Measurements from ENCODE around the gene KCNA4. TPM values are rescaled to one million over a fixed set of nuclear protein-coding genes. Genes with fewer than 3 reads are reported as not detected.
A peak's percentile ranks its signal among the peaks of the same experiment; 100 is the strongest.

The KCNA4 gene
- total RNA-seq, 4 donors from 2014 or later, result not detected

DNA sequence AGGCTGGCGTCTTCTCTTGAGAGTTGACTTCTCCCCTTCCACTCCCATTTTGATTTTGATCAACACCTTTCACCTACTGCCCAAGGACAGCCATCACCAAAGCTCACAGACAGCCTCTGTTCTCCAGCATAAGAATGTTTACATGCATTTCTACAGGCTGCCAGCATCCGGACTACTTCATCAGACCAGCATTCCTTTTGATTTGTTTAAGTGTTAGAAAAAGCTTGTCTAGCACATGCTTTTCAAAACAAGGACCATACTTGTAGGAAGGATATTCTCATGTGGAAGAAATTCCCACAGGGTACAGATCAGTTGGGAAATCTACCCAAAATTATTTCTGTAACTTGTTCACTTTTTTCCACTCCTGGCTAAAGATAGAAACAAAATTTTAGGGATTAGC lies 6.2 kb upstream of the KCNA4 start:
- Histone ChIP-seq H3K27ac (no peak overlapping the region), H3K4me1 (no peaks in the 10 kb centered on the region), H3K27me3 (peaks cover 0 to 12% (median 0%) of the 10 kb centered on the region in 4 donors), H3K4me3 (no peak overlapping the region), H3K36me3 (no peaks in the 10 kb centered on the region), H3K9me3 (no peaks in the 10 kb centered on the region)
- DNase-seq, result no peak
- intact Hi-C loops (cut with DNase I), result no loop called here
- TF ChIP-seq, protein P1, sequence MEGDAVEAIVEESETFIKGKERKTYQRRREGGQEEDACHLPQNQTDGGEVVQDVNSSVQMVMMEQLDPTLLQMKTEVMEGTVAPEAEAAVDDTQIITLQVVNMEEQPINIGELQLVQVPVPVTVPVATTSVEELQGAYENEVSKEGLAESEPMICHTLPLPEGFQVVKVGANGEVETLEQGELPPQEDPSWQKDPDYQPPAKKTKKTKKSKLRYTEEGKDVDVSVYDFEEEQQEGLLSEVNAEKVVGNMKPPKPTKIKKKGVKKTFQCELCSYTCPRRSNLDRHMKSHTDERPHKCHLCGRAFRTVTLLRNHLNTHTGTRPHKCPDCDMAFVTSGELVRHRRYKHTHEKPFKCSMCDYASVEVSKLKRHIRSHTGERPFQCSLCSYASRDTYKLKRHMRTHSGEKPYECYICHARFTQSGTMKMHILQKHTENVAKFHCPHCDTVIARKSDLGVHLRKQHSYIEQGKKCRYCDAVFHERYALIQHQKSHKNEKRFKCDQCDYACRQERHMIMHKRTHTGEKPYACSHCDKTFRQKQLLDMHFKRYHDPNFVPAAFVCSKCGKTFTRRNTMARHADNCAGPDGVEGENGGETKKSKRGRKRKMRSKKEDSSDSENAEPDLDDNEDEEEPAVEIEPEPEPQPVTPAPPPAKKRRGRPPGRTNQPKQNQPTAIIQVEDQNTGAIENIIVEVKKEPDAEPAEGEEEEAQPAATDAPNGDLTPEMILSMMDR (IDR thresholded peaks at IDR 0.05), result no peak
- TF ChIP-seq POLR2A (IDR thresholded peaks at IDR 0.05), result no peak
- WGBS, 2 donors, result 19 to 31% methylated on average over 2 of the region's 2 CpGs

DNA sequence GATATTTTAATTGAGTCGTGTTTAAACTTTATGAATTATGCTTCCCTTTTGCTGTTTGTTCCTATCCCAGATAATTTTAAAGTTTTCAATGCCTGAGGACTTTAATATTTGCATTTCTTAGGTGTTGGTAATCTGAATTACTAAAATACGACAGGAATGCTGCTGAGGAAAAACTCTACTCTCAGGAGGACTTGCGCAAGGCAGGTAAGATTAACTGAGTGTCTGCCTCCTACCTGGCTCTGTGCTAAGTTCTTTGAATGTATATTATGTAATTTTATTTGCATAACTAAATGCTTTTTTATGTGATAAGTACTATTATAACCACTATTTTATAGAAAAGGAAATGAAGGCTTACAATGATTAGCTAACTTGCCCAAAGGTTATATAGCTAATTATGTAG lies 2.7 kb upstream of the KCNA4 start:
- intact Hi-C loops (cut with DNase I), result no loop called here
- no peaks in the 10 kb centered on the region for H3K9me3 ChIP-seq
- H3K36me3 ChIP-seq, result no peaks in the 10 kb centered on the region
- peaks cover 6 to 17% (median 11%) of the 10 kb centered on the region in 3 donors for H3K4me1 ChIP-seq
- DNase-seq, result no peak
- 43 to 47% methylated on average over 3 of the region's 3 CpGs for WGBS, 2 donors
- no peak overlapping the region for H3K4me3 ChIP-seq
- peaks cover 0 to 48% (median 8%) of the 10 kb centered on the region in 4 donors for H3K27me3 ChIP-seq
- no peak overlapping the region for H3K27ac ChIP-seq
- no peak for TF ChIP-seq POLR2A (IDR thresholded peaks at IDR 0.05)
- TF ChIP-seq, protein P1 (IDR thresholded peaks at IDR 0.05), result no peak

DNA sequence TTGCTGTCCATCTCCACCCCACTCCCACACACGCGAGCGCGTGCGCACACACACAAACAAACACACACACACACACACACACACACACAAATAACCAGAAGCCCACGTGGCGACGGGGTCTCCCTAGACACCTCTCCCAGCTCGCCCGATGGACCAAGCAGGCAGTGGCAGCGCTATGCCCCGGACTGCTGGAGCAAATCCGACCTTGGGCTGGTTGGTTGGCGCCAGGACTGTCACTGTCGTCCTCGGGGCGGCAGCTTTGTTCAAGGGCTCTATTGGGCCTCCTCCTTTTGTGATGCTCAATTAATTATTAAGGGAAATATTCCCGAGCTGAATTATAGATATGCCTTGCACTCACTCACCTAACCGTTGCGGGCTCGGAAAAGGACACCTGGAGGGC lies 1.7 kb upstream of the KCNA4 start:
- H3K36me3 ChIP-seq, result no peaks in the 10 kb centered on the region
- H3K9me3 ChIP-seq, result no peaks in the 10 kb centered on the region
- peaks cover 6 to 17% (median 11%) of the 10 kb centered on the region in 3 donors for H3K4me1 ChIP-seq
- WGBS, 2 donors, result 39 to 41% methylated on average over 8 to 21 of the region's 21 CpGs
- H3K27ac ChIP-seq, result no peak overlapping the region
- H3K4me3 ChIP-seq, result no peak overlapping the region
- DNase-seq, result no peak
- H3K27me3 ChIP-seq, result peaks cover 0 to 53% (median 8%) of the 10 kb centered on the region in 4 donors
- TF ChIP-seq, protein P1 (IDR thresholded peaks at IDR 0.05), result no peak
- no peak for TF ChIP-seq POLR2A (IDR thresholded peaks at IDR 0.05)
- intact Hi-C loops (cut with DNase I), result no loop called here

DNA sequence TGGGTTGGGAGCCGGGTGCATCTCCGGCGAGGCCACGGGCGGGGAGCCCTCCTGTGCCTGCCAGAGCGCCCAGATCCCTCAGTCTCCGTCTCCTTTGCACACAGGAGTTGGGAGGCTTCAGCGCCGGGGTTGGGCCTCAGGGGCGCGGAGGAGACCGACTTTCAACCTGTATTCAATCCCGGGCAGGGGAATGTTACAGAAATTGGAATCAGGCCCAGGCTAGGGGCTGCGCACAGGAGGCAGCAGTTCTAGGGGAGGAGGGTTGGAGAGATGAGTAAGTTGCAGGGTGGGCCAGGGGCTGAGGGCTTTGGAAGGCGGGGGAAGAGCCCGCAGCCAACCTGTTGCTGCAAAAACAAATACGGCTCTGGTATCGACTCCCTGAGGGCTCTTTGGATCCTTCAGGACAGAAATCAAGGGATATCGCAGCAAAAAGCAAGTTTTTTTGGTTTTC lies 640 bp upstream of the KCNA4 start:
- no peaks in the 10 kb centered on the region for H3K36me3 ChIP-seq
- WGBS, 2 donors, result 16 to 18% methylated on average over 7 to 8 of the region's 19 CpGs
- peaks cover 6 to 17% (median 11%) of the 10 kb centered on the region in 3 donors for H3K4me1 ChIP-seq
- intact Hi-C loops (cut with DNase I), result no loop called here
- no peaks in the 10 kb centered on the region for H3K9me3 ChIP-seq
- H3K27ac ChIP-seq, result no peak overlapping the region
- peaks cover 0 to 53% (median 8%) of the 10 kb centered on the region in 4 donors for H3K27me3 ChIP-seq
- H3K4me3 ChIP-seq, result peak overlapping the region in 2 of 4 donors; percentile 31 to 58
- DNase-seq, result no peak
- TF ChIP-seq, protein P1 (IDR thresholded peaks at IDR 0.05), result no peak
- TF ChIP-seq POLR2A (IDR thresholded peaks at IDR 0.05), result no peak

DNA sequence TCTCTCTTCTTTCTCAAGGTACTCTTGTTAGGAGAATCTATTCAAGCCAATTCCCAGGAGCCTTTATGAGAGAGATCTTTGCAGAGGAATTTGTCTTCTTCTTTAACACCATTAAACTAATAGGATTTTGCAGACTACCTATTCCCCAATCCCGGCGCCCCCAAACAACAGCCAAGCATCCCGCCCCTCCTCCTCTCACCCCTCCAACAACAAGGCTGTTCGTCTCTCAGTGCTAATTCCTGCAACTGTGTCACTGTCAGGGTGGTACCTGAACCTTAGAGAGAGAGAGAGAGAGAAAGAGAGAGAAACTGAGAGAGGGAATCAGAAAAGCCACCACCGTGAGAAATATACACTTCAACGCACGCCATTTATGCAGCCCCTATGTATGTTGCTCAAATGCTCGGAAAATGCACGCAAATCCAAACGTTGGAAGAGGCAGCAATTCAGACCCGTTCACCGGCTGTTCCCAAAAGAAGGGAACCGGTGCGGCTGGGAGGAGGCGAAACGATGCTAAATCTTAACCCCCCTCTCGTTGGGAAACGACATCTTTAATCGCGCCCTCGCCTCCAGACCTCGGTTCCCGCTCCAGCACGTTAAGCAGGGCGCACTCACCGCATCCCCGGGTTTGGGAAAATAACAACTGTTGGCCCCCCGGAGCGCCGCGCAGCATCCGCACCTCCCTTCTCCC lies 961 bp downstream of the KCNA4 start:
- no peak overlapping the region for H3K27ac ChIP-seq
- intact Hi-C loops (cut with DNase I), result no loop called here
- DNase-seq, result no peak
- H3K4me1 ChIP-seq, result peaks cover 6 to 17% (median 11%) of the 10 kb centered on the region in 3 donors
- no peak overlapping the region for H3K4me3 ChIP-seq
- H3K9me3 ChIP-seq, result no peaks in the 10 kb centered on the region
- 9 to 20% methylated on average over 24 to 31 of the region's 32 CpGs for WGBS, 2 donors
- peaks cover 0 to 53% (median 8%) of the 10 kb centered on the region in 4 donors for H3K27me3 ChIP-seq
- TF ChIP-seq, protein P1 (IDR thresholded peaks at IDR 0.05), result no peak
- TF ChIP-seq POLR2A (IDR thresholded peaks at IDR 0.05), result no peak
- no peaks in the 10 kb centered on the region for H3K36me3 ChIP-seq
